D341Med (cell line): ENCODE measurements around the gene POLD2.
"Not testable (repeated sequence)": the region's sequence is repeated elsewhere in the genome, so short reads cannot be mapped to it uniquely, and the experiment has no call there.

Experiments used
- DNase-seq: peaks from one replicate; pipeline ENCODE4 v3.0.0; 2012; ENCODE audit warnings: low spot score

The POLD2 gene

DNA sequence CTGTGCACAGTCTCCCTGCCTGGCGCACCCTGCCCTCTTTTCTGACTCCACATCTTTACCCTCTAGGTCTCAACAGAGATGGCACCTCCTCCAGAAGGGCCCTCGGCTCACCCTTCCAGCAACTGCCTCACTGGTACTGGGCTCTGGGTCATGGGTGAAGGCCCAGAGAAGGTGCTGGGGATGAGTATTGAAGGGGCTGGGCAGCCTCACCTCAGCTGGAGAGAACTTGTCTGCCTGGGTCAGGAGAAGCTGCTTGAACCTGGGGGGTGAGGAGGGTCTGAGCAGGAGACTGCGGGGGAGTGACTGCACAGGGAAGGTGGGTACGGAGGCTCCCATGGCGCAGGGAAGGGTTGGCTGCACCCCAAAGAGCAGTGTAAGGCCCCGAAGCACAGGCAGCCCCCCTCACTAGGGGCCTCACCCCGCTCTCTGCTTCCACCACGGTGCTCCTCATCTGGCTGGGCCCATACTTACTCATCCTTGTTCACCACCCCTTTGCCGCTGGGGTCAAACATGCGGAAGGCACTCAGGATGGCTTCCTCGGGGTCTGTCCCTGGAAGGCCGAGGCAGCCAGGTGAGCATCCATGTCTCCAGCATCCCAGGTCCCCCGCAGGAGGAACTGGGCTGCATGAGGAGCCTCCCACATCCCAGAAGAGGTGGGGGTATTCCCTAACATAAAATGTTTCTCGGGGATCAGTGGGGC lies 16.1 kb upstream of the POLD2 start:
- DNase-seq = no peak

DNA sequence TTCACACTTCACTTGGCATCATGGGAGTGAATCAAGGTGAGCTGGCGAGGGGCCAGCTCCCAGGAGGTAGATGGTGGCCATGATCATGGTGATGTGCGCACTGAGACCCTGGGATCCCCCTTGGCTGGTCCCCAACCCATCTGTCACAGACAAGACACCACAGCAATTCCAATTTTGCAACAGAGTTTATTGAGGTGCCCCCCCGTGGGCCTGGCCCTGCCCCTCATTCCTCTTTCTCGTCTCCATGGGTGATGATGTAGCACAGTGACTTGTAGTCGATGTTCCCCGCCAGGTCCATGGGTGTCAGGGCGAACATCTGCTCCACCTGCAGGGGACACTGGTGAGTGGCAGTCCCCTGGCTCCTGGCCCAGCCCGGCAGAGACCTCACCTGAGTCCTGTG lies 15.3 kb upstream of the POLD2 start:
- DNase-seq = no peak

DNA sequence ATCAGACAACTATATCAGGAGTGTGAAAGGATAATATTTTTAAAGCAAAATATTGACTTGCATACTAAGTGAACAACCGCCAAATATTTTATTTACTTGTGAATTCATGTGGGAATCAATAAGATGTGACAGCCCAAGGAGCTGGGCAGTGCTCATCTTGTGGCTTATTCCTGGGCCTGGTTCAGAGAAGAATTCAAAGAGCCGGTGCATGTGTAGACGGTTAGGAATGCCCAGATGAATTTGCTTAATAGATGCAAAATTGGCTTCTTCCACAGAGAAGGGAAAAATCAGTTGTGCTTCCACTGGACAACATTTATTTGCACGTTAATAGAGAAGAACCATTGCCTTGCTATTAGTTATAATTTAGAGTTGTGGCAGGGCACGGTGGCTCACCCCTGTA lies 13.4 kb upstream of the POLD2 start:
- no peak for DNase-seq

DNA sequence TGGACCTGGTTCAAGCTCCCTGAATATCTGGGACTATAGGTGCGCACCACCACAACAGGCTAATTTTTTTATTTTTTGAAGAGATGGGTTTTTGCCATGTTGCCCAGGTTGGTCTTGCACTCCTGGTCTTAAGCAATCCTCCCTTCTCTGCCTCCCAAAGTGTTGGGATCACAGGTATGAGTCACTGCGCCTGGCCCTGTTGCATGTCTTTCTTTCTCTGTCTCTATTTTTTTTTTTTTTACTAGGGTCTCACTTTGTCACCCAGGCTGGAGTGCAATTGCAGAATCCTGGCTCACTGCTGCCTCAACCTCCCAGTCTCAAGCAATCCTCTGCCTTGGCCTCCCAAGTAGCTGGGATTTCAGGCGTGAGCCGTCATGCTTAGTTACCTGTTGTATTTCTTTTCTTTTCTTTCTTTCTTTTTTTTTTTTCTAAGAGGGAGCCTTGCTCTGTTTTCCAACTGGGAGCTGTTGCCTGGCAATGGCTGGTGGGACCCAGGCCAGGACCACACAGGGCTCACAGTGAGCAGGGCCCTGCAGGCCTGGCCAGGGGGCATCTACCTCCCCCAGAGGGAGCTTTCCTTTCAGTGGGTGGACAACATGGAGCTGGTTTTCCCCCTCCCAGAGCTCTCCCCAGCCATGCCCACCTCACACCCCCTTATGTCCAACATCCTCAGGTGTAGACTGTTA lies 11.7 kb upstream of the POLD2 start:
- DNase-seq = no peak

DNA sequence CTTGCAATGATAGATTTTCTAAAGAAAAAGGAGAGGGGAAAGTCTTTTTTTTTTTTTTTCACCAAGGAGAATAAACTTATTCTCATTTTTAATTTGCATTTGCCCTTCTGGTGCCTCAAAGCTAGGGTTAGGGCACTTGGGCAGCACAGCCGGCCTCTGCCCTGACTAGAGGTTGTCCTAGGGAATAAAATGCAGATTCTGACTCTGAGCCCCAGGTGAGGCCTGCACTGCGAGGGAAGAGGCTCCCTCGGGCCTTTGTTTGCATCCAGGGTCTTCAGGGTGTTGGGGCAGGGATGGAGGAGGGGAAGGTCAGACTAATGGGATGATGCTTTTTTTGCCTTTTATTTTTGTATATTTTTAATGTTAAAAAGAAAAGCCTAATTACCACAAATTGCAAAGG lies 9.9 kb upstream of the POLD2 start:
- DNase-seq = no peak

DNA sequence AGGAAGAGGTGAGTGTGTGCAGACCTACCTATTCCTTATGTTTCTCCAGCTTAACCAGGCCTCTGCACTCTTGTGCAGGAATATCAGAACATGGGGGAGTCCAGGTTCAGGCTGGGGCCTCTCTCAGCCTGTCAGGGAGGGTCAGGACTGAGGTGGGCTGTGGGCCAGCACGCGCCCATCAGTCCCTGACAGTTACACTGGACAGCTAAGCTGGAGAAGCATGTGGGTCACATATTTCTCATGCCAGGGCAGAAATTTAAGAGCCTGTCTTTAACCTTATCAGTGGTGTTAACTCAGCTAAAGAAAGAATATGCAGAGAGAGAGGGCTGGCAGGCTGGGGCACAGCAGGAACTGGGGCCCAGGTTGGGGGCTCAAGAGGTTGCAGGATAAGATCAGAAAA lies 8.7 kb upstream of the POLD2 start:
- no peak for DNase-seq

DNA sequence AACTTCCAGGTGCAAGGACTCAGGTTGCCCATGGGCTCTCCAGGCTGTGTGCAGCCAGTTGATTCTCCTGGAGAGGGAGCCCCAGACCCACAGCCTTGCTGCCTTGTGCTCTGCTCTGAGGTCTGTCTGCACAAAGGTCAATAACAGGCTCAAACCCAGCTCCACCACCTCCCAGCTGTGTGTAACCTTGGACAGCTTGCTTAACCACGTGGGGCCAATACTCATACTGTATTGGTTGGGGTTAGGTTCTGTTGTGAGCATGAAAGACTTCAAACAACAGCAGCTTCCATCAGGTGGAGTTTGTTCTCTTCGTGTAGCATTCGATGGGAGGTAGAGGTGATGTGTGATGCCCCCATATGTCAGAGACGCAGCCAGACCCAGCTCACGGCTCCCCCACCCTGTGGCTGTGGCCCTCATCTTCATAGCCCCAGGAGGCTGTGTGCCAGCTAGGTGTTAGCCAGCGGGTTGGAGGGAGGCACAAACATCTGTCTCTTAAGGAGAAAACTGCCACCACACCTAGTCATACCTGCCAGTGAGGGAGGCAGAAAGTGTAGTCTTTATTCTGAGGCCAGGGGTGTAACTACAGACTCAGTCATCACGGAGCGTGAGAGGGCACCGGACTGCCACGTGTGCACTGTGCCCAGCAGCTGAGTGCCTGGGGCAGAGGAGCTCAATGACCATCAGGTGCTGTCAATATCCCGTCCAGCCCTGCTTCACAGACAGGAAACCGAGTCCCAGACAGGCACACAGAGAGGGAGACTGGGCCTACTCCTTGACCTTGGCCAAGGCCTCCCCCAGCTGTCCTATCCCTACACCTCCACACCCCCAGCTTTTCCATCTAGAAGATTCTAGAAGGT lies 8.1 kb upstream of the POLD2 start:
- DNase-seq = no peak

DNA sequence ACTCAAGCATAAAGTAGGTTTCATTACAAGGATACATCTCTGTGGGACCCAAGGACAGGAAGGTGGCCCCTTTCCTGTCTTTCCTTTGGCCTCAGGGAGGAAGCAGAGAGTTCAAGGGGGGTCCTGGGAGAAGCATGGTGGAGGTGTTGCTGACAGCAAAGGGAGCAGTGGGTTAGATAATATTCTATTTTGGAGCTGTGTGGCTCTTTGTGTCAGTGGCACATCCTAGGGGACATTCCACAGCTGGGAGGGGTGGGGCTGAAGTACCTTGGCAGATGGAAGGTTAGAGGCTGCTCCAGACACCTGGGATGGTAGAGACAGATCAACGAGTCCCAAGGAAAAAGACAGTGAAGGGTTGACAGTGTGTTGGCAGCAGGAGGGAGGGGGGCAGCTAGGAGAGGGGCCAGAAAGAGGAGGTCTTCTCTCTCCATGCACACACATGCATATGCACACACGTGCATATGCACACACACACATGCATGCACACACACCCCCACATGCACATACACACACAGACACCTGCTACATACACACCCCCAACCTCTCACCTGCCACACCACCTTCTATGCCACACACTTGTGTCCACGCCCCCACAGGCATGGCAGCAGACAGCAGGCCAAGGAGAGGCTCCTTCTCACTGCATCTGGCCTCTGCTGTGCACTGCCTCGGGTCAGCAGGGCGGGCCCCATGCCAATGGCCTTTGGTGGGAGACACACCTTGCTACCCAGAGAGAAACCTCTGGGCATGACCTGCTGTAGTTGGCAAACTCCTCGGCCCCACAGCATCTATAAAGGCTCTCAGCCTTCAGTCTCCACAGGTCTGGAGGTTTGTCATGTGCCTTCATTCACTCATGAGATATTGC lies 5.6 kb upstream of the POLD2 start:
- no peak for DNase-seq

DNA sequence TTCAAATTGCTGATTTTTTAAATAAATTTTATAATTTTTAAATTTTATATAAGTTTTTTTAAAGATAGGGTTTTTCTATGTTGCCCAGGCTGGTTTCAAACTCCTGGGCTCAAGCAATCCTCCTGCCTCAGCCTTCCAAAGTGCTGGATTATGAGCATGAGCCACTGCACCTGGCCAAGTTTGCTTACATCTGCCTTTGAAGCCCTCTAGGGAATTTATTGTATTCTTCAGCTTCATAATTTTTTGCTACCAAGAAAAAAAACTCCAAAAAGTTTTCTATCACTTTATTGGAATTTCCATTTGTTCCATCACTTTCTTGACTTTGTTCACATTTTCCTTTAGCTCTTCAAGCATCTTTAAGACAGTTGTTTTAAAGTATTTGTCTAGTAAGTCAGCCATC lies 3.8 kb upstream of the POLD2 start:
- no peak for DNase-seq

DNA sequence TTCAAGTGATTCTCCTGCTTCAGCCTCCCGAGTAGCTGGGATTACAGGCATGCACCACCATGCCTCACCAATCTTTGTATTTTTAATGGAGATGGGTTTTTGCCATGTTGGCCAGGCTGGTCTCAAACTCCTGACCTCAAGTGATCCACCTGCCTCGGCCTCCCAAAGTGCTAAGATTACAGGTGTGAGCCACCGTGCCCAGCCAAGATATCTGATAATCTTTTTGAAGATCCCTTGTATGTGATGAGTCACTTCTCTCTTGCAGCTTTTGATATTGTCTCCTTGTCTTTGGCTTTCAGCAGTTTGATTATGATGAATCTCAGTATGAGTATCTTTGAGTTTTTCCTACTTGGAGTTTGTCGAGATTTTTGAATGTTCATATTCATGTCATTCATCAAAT lies 3.2 kb upstream of the POLD2 start:
- DNase-seq = not testable (repeated sequence)

DNA sequence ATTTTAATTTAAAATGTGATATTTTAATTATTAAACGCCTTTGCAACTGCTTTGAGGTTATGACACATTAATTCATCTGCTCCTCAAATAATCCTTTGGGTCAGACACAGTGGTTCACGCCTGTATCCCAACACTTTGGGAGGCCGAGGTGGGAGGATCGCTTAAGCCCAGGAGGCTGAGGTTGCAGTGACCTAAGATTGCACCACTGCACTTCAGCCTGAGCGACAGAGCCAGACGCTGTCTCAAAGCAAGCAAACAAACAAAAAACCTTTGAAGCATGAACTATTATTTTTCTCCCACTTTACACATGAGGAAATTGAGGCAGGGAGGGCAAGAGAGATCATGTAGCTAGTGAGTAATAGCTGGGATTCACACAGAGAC lies 1.5 kb upstream of the POLD2 start:
- DNase-seq = no peak

DNA sequence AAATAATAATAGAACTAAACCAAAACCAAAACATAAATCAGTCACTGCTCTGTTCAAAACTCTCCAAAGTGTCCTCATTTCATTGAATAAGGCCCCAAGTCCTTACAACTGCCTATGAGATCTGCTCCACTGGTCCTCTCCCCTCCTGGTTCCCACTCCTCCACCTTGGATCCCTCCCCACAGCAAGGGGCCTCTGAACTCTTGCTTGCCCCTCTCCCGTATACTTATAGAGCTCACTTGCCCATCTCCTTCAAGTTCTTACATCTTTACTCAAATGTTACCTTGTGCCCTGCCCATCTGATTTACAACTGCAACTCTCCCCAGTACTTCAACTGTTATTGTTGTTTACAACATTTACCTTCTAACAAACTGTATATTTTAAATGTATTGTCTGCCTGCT lies 819 bp downstream of the POLD2 start:
- no peak for DNase-seq

DNA sequence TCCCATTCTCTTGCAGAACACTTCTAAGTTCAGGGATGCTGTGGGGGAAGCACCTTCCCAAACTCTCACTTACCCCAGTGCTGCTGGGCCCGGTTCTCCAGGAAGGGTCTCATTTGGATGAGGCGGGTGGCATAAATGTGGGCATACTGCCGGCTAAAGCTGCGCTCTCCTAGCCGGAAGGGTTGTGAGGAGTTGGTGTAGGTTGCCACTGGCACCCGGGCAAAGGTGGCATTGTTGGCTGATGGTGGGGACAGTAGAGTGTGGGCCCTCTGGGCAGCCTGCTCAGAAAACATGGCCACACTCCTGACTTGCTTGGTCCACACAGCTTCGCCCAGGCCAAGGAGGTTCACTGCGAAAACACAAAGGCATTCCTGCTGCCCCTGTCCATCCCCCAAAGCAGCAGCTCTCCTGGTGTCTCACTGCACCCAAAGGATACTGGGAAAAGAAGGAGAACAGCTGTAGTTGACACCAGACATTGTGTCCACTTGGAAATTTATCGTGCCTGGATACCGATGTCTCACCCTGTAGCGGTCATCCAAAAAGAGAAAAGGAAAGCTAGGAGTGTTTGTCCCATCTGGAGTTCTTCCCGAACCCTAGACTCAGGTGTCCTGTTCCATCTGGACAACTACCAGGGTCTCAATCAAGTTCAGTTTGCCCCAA lies 1.5 kb downstream of the POLD2 start:
- DNase-seq = no peak

DNA sequence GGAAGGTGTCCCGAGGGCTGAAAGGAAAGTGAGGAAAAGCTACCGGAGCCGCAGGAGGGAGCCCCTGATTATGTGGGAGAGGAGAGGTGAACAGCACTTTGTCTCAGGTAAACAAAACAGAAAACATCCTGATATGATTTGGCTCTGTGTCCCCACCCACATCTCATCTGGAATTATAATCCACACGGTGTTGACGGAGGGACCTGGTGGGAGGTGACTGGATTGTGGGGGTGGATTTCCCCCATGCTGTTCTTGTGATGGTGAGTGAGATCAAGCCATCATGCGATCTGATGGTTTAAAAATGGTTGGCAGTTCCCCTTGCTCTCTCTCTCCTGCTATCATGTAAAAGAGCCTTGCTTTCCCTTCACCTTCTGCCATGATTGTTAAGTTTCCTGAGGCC lies 3.0 kb downstream of the POLD2 start:
- DNase-seq = no peak

DNA sequence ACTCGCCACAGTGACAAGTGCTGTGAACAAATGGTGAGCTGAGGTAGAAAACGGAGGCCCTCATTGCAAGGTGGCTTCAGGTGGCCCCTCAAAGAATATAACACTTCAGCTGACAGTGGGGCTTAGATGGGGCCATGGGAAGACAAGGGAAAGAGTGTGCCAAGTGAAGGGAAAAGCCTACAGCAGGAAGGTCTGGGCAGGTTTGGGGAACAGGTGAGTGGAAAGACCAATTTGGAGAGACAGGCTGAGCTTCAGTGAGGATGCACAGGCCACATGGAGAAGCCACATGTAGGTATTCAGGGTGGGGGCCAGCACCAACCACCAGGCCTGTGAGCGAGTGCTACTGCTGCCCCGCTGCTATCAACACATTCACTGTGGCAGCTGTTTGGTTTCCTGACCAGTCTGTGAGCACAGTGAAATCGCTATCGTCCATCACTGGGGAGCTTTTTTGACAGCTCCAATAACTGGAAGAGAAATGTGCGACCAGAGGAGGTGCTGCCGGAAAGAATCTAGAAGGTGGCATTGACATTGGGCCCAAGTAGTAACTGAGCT lies 3.4 kb downstream of the POLD2 start:
- DNase-seq = no peak

DNA sequence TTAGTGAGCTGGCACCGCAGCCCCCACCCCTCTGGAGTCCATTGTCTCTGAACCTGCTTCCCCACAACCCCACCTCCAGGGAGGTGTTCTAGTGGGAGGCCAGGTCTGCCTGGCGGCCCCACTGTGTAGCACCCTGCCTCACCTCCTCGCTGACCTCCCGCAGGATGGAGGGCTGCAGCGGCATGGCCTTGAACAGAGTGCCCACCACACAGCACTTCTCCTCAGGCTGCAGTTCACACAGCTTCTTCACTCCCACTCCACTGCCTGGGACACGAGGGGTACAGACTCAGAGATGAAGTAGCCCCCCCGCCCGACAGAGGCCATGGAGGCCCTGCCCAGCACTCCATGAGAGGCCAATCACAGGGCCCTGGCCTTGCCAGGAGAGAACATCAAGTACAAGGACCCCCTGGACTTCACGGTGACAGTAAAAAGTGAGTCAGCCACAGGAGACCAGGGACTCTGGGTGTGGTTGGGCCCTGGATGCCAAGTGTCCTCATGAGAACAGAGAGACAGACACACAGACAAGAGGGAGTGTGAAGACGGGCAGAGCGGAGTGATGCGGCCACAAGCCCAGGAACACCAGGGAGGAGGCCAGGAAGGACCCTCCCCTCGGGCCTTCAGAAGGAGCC lies 5.4 kb downstream of the POLD2 start:
- DNase-seq = no peak

DNA sequence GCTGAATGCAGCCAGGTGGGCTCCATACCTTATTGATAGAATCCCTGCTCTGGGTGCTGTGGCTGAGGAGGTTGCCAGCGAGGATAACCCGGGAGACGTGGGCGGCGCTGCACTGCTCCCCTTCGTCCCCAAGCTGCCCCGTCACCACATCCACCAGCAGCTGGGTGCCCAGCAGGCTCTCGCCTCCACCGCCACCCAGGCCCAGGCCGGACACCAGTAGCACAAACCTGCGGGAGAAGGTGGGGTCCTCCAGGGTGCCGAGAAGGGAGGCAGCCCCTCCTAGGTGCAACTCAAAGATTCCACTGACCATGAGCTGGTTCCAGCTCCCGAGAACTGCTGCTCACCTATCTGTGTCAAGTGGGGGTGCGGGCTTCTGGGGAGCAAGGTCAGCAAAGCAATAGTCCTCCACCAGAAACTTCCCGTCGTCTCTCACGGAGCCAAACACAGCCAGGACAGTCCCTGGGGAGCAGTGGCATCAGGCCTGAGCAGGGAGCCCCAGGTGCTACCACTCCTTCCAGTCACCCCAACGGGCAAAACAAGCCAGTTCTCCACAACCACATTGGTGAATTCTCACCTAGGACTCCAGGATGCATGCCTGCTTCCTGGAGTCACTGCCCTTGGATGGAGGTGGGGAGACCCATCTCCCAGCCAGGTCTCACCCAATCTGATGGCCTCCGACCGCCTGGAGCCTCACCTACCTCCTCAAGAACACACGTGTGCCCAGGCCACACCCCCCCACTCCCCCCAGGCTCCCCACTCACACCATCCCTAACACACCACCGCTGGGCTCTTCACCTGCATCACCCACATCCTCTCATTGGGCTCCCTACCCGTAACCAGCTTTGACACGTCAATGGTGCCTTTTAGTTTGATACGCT lies 6.3 kb downstream of the POLD2 start:
- DNase-seq = no peak

DNA sequence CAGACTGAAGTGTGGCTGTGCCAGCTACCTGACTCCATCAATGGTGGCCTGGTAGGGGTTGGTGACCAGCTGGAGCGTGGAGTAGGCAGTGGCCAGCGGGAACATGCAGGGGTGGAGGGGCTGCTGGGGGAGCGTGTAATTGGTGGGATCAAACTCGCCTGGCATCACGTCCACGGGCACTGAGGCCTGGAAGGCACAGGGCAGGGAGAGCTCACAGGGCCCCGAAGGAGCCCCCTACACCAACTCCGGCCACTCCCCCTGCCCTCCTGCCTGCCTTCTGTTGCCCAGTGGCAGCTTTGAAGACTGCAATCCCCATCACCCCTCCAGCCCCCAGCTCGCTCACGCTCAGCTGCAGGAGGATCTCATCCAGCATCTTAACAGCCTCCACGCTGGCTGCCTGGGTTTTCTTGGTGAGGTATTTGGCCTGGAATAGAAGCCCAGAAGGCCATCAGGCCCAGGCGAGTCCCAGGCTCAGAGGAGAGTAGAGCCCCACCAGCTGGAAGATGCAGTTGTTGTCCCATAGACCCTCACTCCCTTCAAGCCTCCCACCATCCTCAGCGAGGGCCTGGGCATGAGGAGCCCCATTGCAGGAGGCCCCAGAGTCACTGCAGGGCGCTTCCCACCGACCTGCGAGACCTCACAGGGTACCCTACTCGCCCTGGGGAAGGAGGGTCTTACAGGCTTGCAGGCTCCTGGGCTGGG lies 7.1 kb downstream of the POLD2 start:
- DNase-seq = no peak

DNA sequence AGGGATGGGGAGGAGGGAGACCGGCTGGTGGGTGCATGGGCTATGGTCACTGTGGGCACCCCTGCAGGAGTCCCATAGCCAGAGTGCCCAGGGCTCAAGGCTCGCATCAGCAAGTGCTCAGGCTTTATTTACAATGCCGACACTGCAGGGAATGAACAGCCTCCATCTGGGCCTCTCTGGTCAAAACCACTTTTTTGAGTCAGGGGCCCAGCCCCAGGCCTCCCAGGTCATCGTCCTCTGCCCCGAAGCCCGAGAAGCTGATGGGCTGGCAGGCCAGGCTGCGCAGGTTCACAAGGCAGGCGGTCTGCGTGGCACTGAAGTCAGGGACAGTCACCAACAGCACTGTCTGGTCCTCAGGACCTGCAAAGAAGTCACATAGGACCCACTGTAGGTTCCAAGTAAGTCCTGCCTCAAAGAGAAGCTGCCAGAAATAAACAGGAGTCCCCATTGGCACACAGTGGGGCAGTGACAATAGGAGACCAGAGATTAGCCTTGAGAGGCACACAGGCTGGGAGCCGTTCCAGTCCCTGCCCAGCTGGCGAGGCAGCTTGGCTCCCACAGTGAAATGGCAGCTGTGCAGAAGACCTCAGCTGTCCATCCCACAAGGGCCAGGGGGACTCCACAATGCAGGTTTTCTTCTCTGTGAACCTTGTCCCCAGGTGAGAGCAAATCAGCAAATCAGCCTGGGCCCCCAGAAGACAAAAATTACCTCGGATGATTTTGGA lies 8.6 kb downstream of the POLD2 start:
- no peak for DNase-seq
